Rectal smooth muscle tissue (tissue), 1 donor: ENCODE results near the gene SNX10.

Source experiments
- H3K27ac ChIP-seq: one replicate; pipeline ENCODE4 v1.7.0; 2013; ENCODE audit warnings: low read depth, low read length, inconsistent platforms
- H3K27me3 ChIP-seq: one replicate; pipeline ENCODE4 v1.7.0; 2013; ENCODE audit warnings: low read length; ENCODE audit not compliant: control insufficient read depth, insufficient read depth
- H3K36me3 ChIP-seq: one replicate; pipeline ENCODE4 v1.7.0; 2013; ENCODE audit warnings: low read length; ENCODE audit not compliant: control insufficient read depth, insufficient read depth
- H3K4me1 ChIP-seq: one replicate; pipeline ENCODE4 v1.7.0; 2013; ENCODE audit warnings: low read length; ENCODE audit not compliant: control insufficient read depth, insufficient read depth
- H3K4me3 ChIP-seq: one replicate; pipeline ENCODE4 v1.7.0; 2013; ENCODE audit warnings: low read length
- H3K9ac ChIP-seq: one replicate; pipeline ENCODE4 v1.7.0; 2013; ENCODE audit warnings: low read length

SNX10 gene

GRCh38 chr7:26328498-26329390 is 37.1 kb downstream of the SNX10 start:
- H3K27ac ChIP-seq: no peak overlapping the region
- no peaks in the 10 kb centered on the region for H3K27me3 ChIP-seq
- H3K36me3 ChIP-seq: no peaks in the 10 kb centered on the region
- H3K4me1 ChIP-seq: no peaks in the 10 kb centered on the region
- H3K9ac ChIP-seq: no peak overlapping the region
- H3K4me3 ChIP-seq: no peak overlapping the region

GRCh38 chr7:26329520-26330255 is 38.0 kb downstream of the SNX10 start:
- H3K4me1 ChIP-seq: no peaks in the 10 kb centered on the region
- no peak overlapping the region for H3K4me3 ChIP-seq
- H3K36me3 ChIP-seq: no peaks in the 10 kb centered on the region
- H3K27me3 ChIP-seq: no peaks in the 10 kb centered on the region
- H3K27ac ChIP-seq: no peak overlapping the region
- no peak overlapping the region for H3K9ac ChIP-seq

GRCh38 chr7:26331113-26331512 is 39.5 kb downstream of the SNX10 start:
- Histone ChIP-seq H3K27ac (no peak overlapping the region), H3K9ac (no peak overlapping the region), H3K4me3 (no peak overlapping the region), H3K27me3 (no peaks in the 10 kb centered on the region), H3K36me3 (no peaks in the 10 kb centered on the region), H3K4me1 (no peaks in the 10 kb centered on the region)

- Histone ChIP-seq H3K9ac (no peak overlapping the region), H3K4me1 (no peaks in the 10 kb centered on the region), H3K27ac (no peak overlapping the region), H3K36me3 (no peaks in the 10 kb centered on the region), H3K4me3 (no peak overlapping the region), H3K27me3 (no peaks in the 10 kb centered on the region)
Observed at GRCh38 chr7:26331789-26332188, 40.1 kb downstream of the SNX10 start.

GRCh38 chr7:26332698-26333097 is 41.0 kb downstream of the SNX10 start:
- Histone ChIP-seq H3K27me3 (no peaks in the 10 kb centered on the region), H3K4me1 (no peaks in the 10 kb centered on the region), H3K36me3 (no peaks in the 10 kb centered on the region), H3K4me3 (no peak overlapping the region), H3K27ac (no peak overlapping the region), H3K9ac (no peak overlapping the region)

GRCh38 chr7:26334166-26334859 is 42.7 kb downstream of the SNX10 start:
- H3K9ac ChIP-seq: no peak overlapping the region
- H3K36me3 ChIP-seq: no peaks in the 10 kb centered on the region
- H3K27me3 ChIP-seq: no peaks in the 10 kb centered on the region
- H3K27ac ChIP-seq: no peak overlapping the region
- H3K4me3 ChIP-seq: no peak overlapping the region
- H3K4me1 ChIP-seq: no peaks in the 10 kb centered on the region

GRCh38 chr7:26337232-26337865 is 45.7 kb downstream of the SNX10 start:
- Histone ChIP-seq H3K4me1 (no peaks in the 10 kb centered on the region), H3K36me3 (no peaks in the 10 kb centered on the region), H3K9ac (no peak overlapping the region)

GRCh38 chr7:26340476-26341018 is 48.9 kb downstream of the SNX10 start:
- no peaks in the 10 kb centered on the region for H3K27me3 ChIP-seq
- H3K9ac ChIP-seq: no peak overlapping the region
- no peak overlapping the region for H3K4me3 ChIP-seq
- H3K27ac ChIP-seq: no peak overlapping the region
- no peaks in the 10 kb centered on the region for H3K36me3 ChIP-seq
- H3K4me1 ChIP-seq: no peaks in the 10 kb centered on the region

More at GRCh38 chr7:26337232-26337865, 45.7 kb downstream of the SNX10 start:
- H3K4me3 ChIP-seq: no peak overlapping the region
- H3K27ac ChIP-seq: no peak overlapping the region
- H3K27me3 ChIP-seq: no peaks in the 10 kb centered on the region

GRCh38 chr7:26343320-26343832 is 51.7 kb downstream of the SNX10 start:
- Histone ChIP-seq H3K27me3 (no peaks in the 10 kb centered on the region), H3K27ac (no peak overlapping the region), H3K36me3 (peaks cover 1% of the 10 kb centered on the region), H3K9ac (no peak overlapping the region), H3K4me1 (no peaks in the 10 kb centered on the region), H3K4me3 (no peak overlapping the region)

- no peak overlapping the region for H3K27ac ChIP-seq
- H3K9ac ChIP-seq: no peak overlapping the region
- H3K4me1 ChIP-seq: no peaks in the 10 kb centered on the region
- H3K36me3 ChIP-seq: peaks cover 3% of the 10 kb centered on the region
- no peaks in the 10 kb centered on the region for H3K27me3 ChIP-seq
- no peak overlapping the region for H3K4me3 ChIP-seq
Observed at GRCh38 chr7:26343837-26344236, 52.2 kb downstream of the SNX10 start.

- Histone ChIP-seq H3K27ac (no peak overlapping the region), H3K9ac (no peak overlapping the region), H3K4me3 (no peak overlapping the region), H3K27me3 (no peaks in the 10 kb centered on the region), H3K4me1 (no peaks in the 10 kb centered on the region), H3K36me3 (peaks cover 3% of the 10 kb centered on the region)
Observed at GRCh38 chr7:26345202-26345601, 53.5 kb downstream of the SNX10 start.
